Neural cell (in vitro differentiated cells): ENCODE results near the gene LRRN3. TPM values are rescaled to one million over a fixed set of nuclear protein-coding genes. Genes with fewer than 3 reads are reported as not detected.

Experiments
- H2AFZ ChIP-seq: fragments of 200-600, 300-800 bp; sonication (generic), shearing (Covaris generic); 2 replicates; pipeline ENCODE4 v1.6.0; 2014; ENCODE audit warnings: low read depth, mild to moderate bottlenecking, antibody characterized with exemption, low read length, moderate library complexity
- H3F3A ChIP-seq: fragments of 200-600 bp; shearing (Covaris generic); 2 replicates; pipeline ENCODE4 v1.6.1; 2016; ENCODE audit warnings: mild to moderate bottlenecking, moderate library complexity, mixed read lengths, antibody characterized with exemption, low read length; ENCODE audit not compliant: insufficient read depth, poor library complexity, severe bottlenecking
- H3K27ac ChIP-seq: fragments of 200-600, 300-800 bp; sonication (generic), shearing (Covaris generic); 2 replicates; pipeline ENCODE4 v1.5.1; 2014; ENCODE audit warnings: mild to moderate bottlenecking, low read length, moderate library complexity
- H3K27me3 ChIP-seq: fragments of 300-800, 200-600 bp; sonication (generic), shearing (Covaris generic); 2 replicates; pipeline ENCODE4 v1.6.0; 2014; ENCODE audit warnings: mild to moderate bottlenecking, low read depth, low read length, moderate library complexity; ENCODE audit not compliant: insufficient read depth
- H3K36me3 ChIP-seq: fragments of 300-800, 200-600 bp; sonication (generic), shearing (Covaris generic); 2 replicates; pipeline ENCODE4 v1.5.1; 2014; ENCODE audit warnings: mild to moderate bottlenecking, antibody characterized with exemption, low read length, moderate library complexity; ENCODE audit not compliant: insufficient read depth
- H3K4me2 ChIP-seq: fragments of 300-800, 200-600 bp; sonication (generic), shearing (Covaris generic); 2 replicates; pipeline ENCODE4 v1.6.0; 2014; ENCODE audit warnings: mild to moderate bottlenecking, low read length
- H3K4me3 ChIP-seq: fragments of 300-800, 200-600 bp; sonication (generic), shearing (Covaris generic); 2 replicates; pipeline ENCODE4 v1.5.1; 2014; ENCODE audit warnings: mild to moderate bottlenecking, low read length, moderate library complexity
- H3K79me2 ChIP-seq: fragments of 200-600 bp; shearing (Covaris generic); replicated peaks from 2 replicates; pipeline ENCODE4 v1.6.0; 2014; ENCODE audit warnings: mild to moderate bottlenecking, low read length, moderate library complexity; ENCODE audit not compliant: insufficient read depth
- H3K9ac ChIP-seq: fragments of 300-800, 200-600 bp; sonication (generic), shearing (Covaris generic); 2 replicates; pipeline ENCODE4 v1.6.1; 2016; ENCODE audit warnings: mild to moderate bottlenecking, low read length, mixed read lengths
- H3K9me2 ChIP-seq: fragments of 200-600 bp; shearing (Covaris generic); 2 replicates; pipeline ENCODE4 v1.6.1; 2016; ENCODE audit warnings: mild to moderate bottlenecking, low read length, mixed read lengths; ENCODE audit not compliant: insufficient read depth
- H3K9me3 ChIP-seq: fragments of 200-600, 300-800 bp; sonication (generic), shearing (Covaris generic); 2 replicates; pipeline ENCODE4 v1.6.1; 2016; ENCODE audit warnings: mild to moderate bottlenecking, mixed run types, low read length, moderate library complexity, mixed read lengths
- H4K20me1 ChIP-seq: fragments of 200-600 bp; shearing (Covaris generic); 2 replicates; pipeline ENCODE4 v1.6.1; 2016; ENCODE audit warnings: mild to moderate bottlenecking, mixed run types; ENCODE audit not compliant: insufficient read depth
- EP300 ChIP-seq: fragments of 450-650 bp; conservative IDR thresholded peaks from 2 replicates; pipeline ENCODE4 v1.6.1; 2014; ENCODE audit warnings: antibody characterized with exemption, mild to moderate bottlenecking, moderate library complexity; ENCODE audit not compliant: poor library complexity, severe bottlenecking
- EZH2 ChIP-seq: fragments of 200-600, 300-800 bp; shearing (Covaris generic), sonication (generic); IDR thresholded peaks from 2 replicates; pipeline ENCODE4 v1.6.1; 2014; ENCODE audit warnings: antibody characterized with exemption, low read length, borderline replicate concordance, mild to moderate bottlenecking; ENCODE audit not compliant: insufficient read depth, poor library complexity, severe bottlenecking
- MXI1 ChIP-seq: fragments of 450-650 bp; conservative IDR thresholded peaks from 2 replicates; pipeline ENCODE4 v1.6.1; 2014; ENCODE audit warnings: antibody characterized with exemption, mild to moderate bottlenecking; ENCODE audit not compliant: poor library complexity, severe bottlenecking
- POLR2AphosphoS5 ChIP-seq: IDR thresholded peaks from 2 replicates; pipeline ENCODE4 v1.6.1; 2012
- RAD21 ChIP-seq: fragments of 450-650 bp; conservative IDR thresholded peaks from 2 replicates; pipeline ENCODE4 v1.6.1; 2014; ENCODE audit warnings: antibody characterized with exemption, mild to moderate bottlenecking, moderate library complexity
- SMC3 ChIP-seq: fragments of 450-650 bp; conservative IDR thresholded peaks from 2 replicates; pipeline ENCODE4 v1.6.1; 2014; ENCODE audit warnings: antibody characterized with exemption, mild to moderate bottlenecking, moderate library complexity; ENCODE audit not compliant: poor library complexity
- TAF1 ChIP-seq: IDR thresholded peaks from 2 replicates; pipeline ENCODE4 v1.6.1; 2012; ENCODE audit warnings: low read depth
- polyA plus RNA-seq: library from polyadenylated mRNA; depleted of rRNA; stranded (reverse); fragments of >200 nt; gene quantifications from 2 replicates; pipeline ENCODE4 v1.2.3, GENCODE V29; 2014
- TF ChIP-seq, protein P1 (sequence below): fragments of 450-650 bp; IDR thresholded peaks from 2 replicates; pipeline ENCODE4 v1.5.1; 2014; ENCODE audit warnings: antibody characterized with exemption, mild to moderate bottlenecking, moderate library complexity; ENCODE audit not compliant: poor library complexity, severe bottlenecking
- TF ChIP-seq, protein P2 (sequence below): IDR thresholded peaks from 2 replicates; pipeline ENCODE4 v1.6.1; 2012; ENCODE audit warnings: borderline replicate concordance

LRRN3 gene
- polyA plus RNA-seq, 1 donor from 2014 or later: 138 TPM

- Histone ChIP-seq H3K4me2 (no peak overlapping the region), H2AFZ (no peak overlapping the region), H3K4me3 (no peak overlapping the region), H3K27ac (no peak overlapping the region), H3K36me3 (no peaks in the 10 kb centered on the region), H3K79me2 (no peaks in the 10 kb centered on the region), H3K9me3 (no peaks in the 10 kb centered on the region), H3K9ac (no peak overlapping the region), H3F3A (no peaks in the 10 kb centered on the region), H3K27me3 (no peaks in the 10 kb centered on the region), H3K9me2 (no peaks in the 10 kb centered on the region), H4K20me1 (no peaks in the 10 kb centered on the region)
- TF ChIP-seq, protein P1, sequence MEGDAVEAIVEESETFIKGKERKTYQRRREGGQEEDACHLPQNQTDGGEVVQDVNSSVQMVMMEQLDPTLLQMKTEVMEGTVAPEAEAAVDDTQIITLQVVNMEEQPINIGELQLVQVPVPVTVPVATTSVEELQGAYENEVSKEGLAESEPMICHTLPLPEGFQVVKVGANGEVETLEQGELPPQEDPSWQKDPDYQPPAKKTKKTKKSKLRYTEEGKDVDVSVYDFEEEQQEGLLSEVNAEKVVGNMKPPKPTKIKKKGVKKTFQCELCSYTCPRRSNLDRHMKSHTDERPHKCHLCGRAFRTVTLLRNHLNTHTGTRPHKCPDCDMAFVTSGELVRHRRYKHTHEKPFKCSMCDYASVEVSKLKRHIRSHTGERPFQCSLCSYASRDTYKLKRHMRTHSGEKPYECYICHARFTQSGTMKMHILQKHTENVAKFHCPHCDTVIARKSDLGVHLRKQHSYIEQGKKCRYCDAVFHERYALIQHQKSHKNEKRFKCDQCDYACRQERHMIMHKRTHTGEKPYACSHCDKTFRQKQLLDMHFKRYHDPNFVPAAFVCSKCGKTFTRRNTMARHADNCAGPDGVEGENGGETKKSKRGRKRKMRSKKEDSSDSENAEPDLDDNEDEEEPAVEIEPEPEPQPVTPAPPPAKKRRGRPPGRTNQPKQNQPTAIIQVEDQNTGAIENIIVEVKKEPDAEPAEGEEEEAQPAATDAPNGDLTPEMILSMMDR: no peak
- TF ChIP-seq, protein P2, sequence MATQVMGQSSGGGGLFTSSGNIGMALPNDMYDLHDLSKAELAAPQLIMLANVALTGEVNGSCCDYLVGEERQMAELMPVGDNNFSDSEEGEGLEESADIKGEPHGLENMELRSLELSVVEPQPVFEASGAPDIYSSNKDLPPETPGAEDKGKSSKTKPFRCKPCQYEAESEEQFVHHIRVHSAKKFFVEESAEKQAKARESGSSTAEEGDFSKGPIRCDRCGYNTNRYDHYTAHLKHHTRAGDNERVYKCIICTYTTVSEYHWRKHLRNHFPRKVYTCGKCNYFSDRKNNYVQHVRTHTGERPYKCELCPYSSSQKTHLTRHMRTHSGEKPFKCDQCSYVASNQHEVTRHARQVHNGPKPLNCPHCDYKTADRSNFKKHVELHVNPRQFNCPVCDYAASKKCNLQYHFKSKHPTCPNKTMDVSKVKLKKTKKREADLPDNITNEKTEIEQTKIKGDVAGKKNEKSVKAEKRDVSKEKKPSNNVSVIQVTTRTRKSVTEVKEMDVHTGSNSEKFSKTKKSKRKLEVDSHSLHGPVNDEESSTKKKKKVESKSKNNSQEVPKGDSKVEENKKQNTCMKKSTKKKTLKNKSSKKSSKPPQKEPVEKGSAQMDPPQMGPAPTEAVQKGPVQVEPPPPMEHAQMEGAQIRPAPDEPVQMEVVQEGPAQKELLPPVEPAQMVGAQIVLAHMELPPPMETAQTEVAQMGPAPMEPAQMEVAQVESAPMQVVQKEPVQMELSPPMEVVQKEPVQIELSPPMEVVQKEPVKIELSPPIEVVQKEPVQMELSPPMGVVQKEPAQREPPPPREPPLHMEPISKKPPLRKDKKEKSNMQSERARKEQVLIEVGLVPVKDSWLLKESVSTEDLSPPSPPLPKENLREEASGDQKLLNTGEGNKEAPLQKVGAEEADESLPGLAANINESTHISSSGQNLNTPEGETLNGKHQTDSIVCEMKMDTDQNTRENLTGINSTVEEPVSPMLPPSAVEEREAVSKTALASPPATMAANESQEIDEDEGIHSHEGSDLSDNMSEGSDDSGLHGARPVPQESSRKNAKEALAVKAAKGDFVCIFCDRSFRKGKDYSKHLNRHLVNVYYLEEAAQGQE: no peak
- TF ChIP-seq EZH2 (no peak), MXI1 (no peak)
Observed at GRCh38 chr7:111173528-111173927, 82.6 kb downstream of the LRRN3 start.

GRCh38 chr7:111173990-111174389 lies 83.1 kb downstream of the LRRN3 start:
- no peak overlapping the region for H3K4me3 ChIP-seq
- no peaks in the 10 kb centered on the region for H4K20me1 ChIP-seq
- no peaks in the 10 kb centered on the region for H3K27me3 ChIP-seq
- no peaks in the 10 kb centered on the region for H3F3A ChIP-seq
- H3K27ac ChIP-seq: no peak overlapping the region
- H3K9me2 ChIP-seq: no peaks in the 10 kb centered on the region
- no peak overlapping the region for H3K9ac ChIP-seq
- H3K9me3 ChIP-seq: no peaks in the 10 kb centered on the region
- H3K79me2 ChIP-seq: no peaks in the 10 kb centered on the region
- TF ChIP-seq, protein P1: no peak
- TF ChIP-seq EZH2 (no peak), POLR2AphosphoS5 (no peak), SMC3 (no peak), MXI1 (no peak), RAD21 (no peak), EP300 (no peak), TAF1 (no peak)
- TF ChIP-seq, protein P2: no peak
- H3K4me2 ChIP-seq: no peak overlapping the region
- H2AFZ ChIP-seq: no peak overlapping the region
- H3K36me3 ChIP-seq: no peaks in the 10 kb centered on the region
